Adrenal gland (tissue), 5 donors: Measurements from ENCODE around the gene ATAD1.

Source experiments
- POLR2A ChIP-seq, 2 donors: fragments of 450-650 bp; IDR thresholded peaks; one replicate each; pipeline ENCODE4 v1.6.1; 2017; ENCODE audit warnings: antibody characterized with exemption in 2 of 2, mild to moderate bottlenecking in 2 of 2, moderate library complexity in 1 of 2
- TF ChIP-seq, protein P1 (sequence below), 6 experiments: fragments of 450-650 bp in 4 of 6; fragments of 200-600 bp in 2 of 6; sonication (generic) in 1 of 6; IDR thresholded peaks; 1 replicate in 5 of 6; 2 replicates in 1 of 6; pipeline versions ENCODE4 v1.5.1 to v1.8.0; 2016 to 2021; ENCODE audit warnings: antibody characterized with exemption in 6 of 6, mild to moderate bottlenecking in 2 of 6, moderate library complexity in 1 of 6
- donor health status: DM: no; HTN: no; CAD: no.

DNA sequence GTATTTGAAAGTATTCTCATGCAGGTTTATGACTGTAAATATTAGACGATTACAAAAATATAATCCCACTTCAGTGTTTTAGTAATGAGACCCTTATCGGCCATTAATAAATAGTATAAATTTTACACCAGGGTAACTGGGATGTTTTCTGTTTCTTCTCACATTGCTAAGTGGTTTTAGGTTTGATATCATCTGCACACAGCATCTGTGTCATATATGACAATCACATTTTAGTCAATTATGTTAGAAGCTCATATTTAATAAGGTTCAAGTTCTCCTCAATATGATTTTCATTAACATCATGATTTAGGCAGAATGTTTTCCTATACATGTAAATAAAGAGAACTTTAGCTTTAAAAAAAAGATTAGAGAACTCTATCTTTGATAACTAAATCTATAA, 66.8 kb downstream of the ATAD1 start:
- TF ChIP-seq, protein P1, sequence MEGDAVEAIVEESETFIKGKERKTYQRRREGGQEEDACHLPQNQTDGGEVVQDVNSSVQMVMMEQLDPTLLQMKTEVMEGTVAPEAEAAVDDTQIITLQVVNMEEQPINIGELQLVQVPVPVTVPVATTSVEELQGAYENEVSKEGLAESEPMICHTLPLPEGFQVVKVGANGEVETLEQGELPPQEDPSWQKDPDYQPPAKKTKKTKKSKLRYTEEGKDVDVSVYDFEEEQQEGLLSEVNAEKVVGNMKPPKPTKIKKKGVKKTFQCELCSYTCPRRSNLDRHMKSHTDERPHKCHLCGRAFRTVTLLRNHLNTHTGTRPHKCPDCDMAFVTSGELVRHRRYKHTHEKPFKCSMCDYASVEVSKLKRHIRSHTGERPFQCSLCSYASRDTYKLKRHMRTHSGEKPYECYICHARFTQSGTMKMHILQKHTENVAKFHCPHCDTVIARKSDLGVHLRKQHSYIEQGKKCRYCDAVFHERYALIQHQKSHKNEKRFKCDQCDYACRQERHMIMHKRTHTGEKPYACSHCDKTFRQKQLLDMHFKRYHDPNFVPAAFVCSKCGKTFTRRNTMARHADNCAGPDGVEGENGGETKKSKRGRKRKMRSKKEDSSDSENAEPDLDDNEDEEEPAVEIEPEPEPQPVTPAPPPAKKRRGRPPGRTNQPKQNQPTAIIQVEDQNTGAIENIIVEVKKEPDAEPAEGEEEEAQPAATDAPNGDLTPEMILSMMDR (IDR thresholded peaks at IDR 0.05) = no peak
- TF ChIP-seq POLR2A (IDR thresholded peaks at IDR 0.05) = no peak
